ENCODE results near the gene IL5RA.

Gene IL5RA

DNA sequence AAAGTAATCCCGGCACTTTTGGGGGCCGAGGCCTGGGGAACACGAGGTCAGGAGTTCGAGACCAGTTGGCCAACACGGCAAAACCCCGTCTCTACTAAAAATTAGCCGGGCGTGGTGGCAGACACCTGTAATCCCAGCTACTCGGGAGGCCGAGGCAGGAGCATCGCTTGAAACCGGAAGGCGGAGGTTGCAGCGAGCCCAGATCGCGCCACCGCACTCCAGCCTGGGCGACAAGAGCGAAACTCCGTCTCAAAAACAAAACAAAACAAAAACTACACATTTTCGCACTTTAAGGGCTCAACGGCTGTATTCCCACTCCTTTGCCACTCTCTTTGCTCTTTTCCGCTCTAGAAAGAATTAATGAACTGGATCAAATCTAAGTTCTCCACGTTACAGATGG, 15.8 kb upstream of the IL5RA start:
- peak overlapping the region; percentile 76 for H3K4me3 ChIP-seq (replicated peaks; ENCODE audit: insufficient read depth, low read length)
- H3K27me3 ChIP-seq (ENCODE audit: insufficient read depth, poor library complexity, severe bottlenecking), result no peaks in the 10 kb centered on the region
- no peak for DNase-seq (ENCODE audit: low read depth in 1 of 2, low spot score in 1 of 2)
- TF ChIP-seq, protein P1, sequence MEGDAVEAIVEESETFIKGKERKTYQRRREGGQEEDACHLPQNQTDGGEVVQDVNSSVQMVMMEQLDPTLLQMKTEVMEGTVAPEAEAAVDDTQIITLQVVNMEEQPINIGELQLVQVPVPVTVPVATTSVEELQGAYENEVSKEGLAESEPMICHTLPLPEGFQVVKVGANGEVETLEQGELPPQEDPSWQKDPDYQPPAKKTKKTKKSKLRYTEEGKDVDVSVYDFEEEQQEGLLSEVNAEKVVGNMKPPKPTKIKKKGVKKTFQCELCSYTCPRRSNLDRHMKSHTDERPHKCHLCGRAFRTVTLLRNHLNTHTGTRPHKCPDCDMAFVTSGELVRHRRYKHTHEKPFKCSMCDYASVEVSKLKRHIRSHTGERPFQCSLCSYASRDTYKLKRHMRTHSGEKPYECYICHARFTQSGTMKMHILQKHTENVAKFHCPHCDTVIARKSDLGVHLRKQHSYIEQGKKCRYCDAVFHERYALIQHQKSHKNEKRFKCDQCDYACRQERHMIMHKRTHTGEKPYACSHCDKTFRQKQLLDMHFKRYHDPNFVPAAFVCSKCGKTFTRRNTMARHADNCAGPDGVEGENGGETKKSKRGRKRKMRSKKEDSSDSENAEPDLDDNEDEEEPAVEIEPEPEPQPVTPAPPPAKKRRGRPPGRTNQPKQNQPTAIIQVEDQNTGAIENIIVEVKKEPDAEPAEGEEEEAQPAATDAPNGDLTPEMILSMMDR (IDR thresholded peaks at IDR 0.05; ENCODE audit: insufficient read depth, low read length), result no peak
- TF ChIP-seq POLR2AphosphoS5 (IDR thresholded peaks at IDR 0.05; ENCODE audit: low read depth) (no peak), GABPA (IDR thresholded peaks at IDR 0.05; ENCODE audit: low read depth) (no peak), SPI1 (IDR thresholded peaks at IDR 0.05; ENCODE audit: borderline replicate concordance, low read depth) (no peak)
- TF ChIP-seq, protein P2, sequence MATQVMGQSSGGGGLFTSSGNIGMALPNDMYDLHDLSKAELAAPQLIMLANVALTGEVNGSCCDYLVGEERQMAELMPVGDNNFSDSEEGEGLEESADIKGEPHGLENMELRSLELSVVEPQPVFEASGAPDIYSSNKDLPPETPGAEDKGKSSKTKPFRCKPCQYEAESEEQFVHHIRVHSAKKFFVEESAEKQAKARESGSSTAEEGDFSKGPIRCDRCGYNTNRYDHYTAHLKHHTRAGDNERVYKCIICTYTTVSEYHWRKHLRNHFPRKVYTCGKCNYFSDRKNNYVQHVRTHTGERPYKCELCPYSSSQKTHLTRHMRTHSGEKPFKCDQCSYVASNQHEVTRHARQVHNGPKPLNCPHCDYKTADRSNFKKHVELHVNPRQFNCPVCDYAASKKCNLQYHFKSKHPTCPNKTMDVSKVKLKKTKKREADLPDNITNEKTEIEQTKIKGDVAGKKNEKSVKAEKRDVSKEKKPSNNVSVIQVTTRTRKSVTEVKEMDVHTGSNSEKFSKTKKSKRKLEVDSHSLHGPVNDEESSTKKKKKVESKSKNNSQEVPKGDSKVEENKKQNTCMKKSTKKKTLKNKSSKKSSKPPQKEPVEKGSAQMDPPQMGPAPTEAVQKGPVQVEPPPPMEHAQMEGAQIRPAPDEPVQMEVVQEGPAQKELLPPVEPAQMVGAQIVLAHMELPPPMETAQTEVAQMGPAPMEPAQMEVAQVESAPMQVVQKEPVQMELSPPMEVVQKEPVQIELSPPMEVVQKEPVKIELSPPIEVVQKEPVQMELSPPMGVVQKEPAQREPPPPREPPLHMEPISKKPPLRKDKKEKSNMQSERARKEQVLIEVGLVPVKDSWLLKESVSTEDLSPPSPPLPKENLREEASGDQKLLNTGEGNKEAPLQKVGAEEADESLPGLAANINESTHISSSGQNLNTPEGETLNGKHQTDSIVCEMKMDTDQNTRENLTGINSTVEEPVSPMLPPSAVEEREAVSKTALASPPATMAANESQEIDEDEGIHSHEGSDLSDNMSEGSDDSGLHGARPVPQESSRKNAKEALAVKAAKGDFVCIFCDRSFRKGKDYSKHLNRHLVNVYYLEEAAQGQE (IDR thresholded peaks at IDR 0.05; ENCODE audit: insufficient replicate concordance, low read depth), result no peak
- peak overlapping the region; percentile 97 for H3K27ac ChIP-seq (replicated peaks)

DNA sequence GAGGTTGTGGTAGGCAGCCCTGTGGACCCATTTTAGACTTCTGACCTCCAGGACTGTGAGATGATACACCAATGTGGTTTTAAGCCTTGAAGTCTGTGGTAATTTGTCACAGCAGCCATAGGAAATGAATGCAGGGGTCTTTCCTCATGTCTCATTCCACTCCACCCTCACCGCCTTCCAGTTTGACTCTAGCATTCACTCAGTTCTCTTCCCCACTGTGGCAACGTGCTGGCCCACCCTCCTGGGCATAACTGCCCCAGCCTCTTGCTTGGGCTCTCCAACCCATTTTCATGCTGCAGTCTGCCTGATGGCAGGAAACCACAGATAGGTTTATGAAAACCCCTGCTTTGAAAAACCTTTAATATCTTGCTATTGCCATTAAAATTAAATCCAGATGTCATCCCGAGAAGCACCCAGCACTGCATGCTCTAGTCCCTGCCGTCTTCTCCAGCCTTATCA, 9.2 kb upstream of the IL5RA start:
- TF ChIP-seq SPI1 (IDR thresholded peaks at IDR 0.05; ENCODE audit: borderline replicate concordance, low read depth) (no peak), GABPA (IDR thresholded peaks at IDR 0.05; ENCODE audit: low read depth) (no peak), POLR2AphosphoS5 (IDR thresholded peaks at IDR 0.05; ENCODE audit: low read depth) (no peak)
- TF ChIP-seq, protein P1 (IDR thresholded peaks at IDR 0.05; ENCODE audit: insufficient read depth, low read length), result no peak
- TF ChIP-seq, protein P2 (IDR thresholded peaks at IDR 0.05; ENCODE audit: insufficient replicate concordance, low read depth), result no peak
- no peak overlapping the region for H3K27ac ChIP-seq (replicated peaks)
- no peak overlapping the region for H3K4me3 ChIP-seq (replicated peaks; ENCODE audit: insufficient read depth, low read length)
- DNase-seq (ENCODE audit: low read depth in 1 of 2, low spot score in 1 of 2), result no peak
- no peaks in the 10 kb centered on the region for H3K27me3 ChIP-seq (ENCODE audit: insufficient read depth, poor library complexity, severe bottlenecking)

DNA sequence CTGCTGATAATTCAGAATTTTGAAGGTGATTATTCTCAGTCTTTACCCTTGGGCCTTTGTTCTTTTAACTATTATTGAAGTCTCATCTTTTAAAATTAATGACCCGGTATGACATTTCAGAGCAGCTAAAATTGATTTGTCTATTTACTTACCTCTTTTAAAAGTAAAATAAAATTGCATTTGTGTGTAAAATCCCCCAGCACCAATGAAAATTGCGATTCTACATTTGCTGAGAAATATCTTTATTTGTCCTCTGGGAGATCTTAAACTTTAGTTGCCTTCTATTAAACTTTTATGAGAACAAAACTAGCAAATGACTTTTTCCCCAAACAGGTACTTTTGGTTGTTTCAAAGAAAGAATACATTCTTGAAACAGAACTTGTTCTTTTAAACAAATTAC, 7.5 kb upstream of the IL5RA start:
- H3K27me3 ChIP-seq (ENCODE audit: insufficient read depth, poor library complexity, severe bottlenecking), result no peaks in the 10 kb centered on the region
- DNase-seq (ENCODE audit: low read depth in 1 of 2, low spot score in 1 of 2), result no peak
- no peak for TF ChIP-seq SPI1 (IDR thresholded peaks at IDR 0.05; ENCODE audit: borderline replicate concordance, low read depth)
- TF ChIP-seq, protein P1 (IDR thresholded peaks at IDR 0.05; ENCODE audit: insufficient read depth, low read length), result no peak
- TF ChIP-seq, protein P2 (IDR thresholded peaks at IDR 0.05; ENCODE audit: insufficient replicate concordance, low read depth), result no peak
- H3K4me3 ChIP-seq (replicated peaks; ENCODE audit: insufficient read depth, low read length), result no peak overlapping the region
- no peak overlapping the region for H3K27ac ChIP-seq (replicated peaks)

Data from HL-60 (cell line).